Natural killer cell (primary cell): ENCODE results near the gene TNNI3K. TPM values are rescaled to one million over a fixed set of nuclear protein-coding genes. Genes with fewer than 3 reads are reported as not detected.

Source experiments
- ATAC-seq, 3 donors: fragments of 150-1000 bp in 2 of 3; fragments of 200-7000 bp in 1 of 3; cut with Tn5 transposase; 1 replicate in 1 of 3; 2 replicates in 2 of 3; pipeline ENCODE4 v1.10.0; 2021; ENCODE audit warnings: mild to moderate bottlenecking in 2 of 3, moderate library complexity in 2 of 3
- DNase-seq, 2 donors: peaks; one replicate each; pipeline versions ENCODE4 v3.0.0 to v3.0.0-alpha.2; 2013 to 2021; ENCODE audit warnings: mixed read lengths in 1 of 2
- H3K27ac ChIP-seq: one replicate; pipeline ENCODE4 v1.5.1; 2013; ENCODE audit warnings: mild to moderate bottlenecking, low read length
- H3K27me3 ChIP-seq: one replicate; pipeline ENCODE4 v1.6.1; 2013; ENCODE audit warnings: low read length; ENCODE audit not compliant: control insufficient read depth, insufficient read depth
- H3K36me3 ChIP-seq: one replicate; pipeline ENCODE4 v1.6.1; 2013; ENCODE audit warnings: low read length; ENCODE audit not compliant: control insufficient read depth, insufficient read depth
- H3K4me1 ChIP-seq: one replicate; pipeline ENCODE4 v1.6.1; 2013; ENCODE audit warnings: low read length; ENCODE audit not compliant: control insufficient read depth, insufficient read depth
- H3K4me3 ChIP-seq: one replicate; pipeline ENCODE4 v1.5.1; 2013; ENCODE audit warnings: low read length
- H3K9me3 ChIP-seq: one replicate; pipeline ENCODE4 v1.6.1; 2013; ENCODE audit warnings: low read length; ENCODE audit not compliant: control insufficient read depth, insufficient read depth
- H3K27ac Mint-ChIP-seq, 2 donors: one replicate each; pipeline ENCODE4 v1.8.0; 2022; ENCODE audit warnings: mild to moderate bottlenecking in 2 of 2, mixed read lengths in 2 of 2, moderate library complexity in 1 of 2
- H3K27me3 Mint-ChIP-seq, 2 donors: one replicate each; pipeline ENCODE4 v1.8.0; 2022; ENCODE audit warnings: low read depth in 2 of 2, mixed read lengths in 2 of 2
- H3K36me3 Mint-ChIP-seq: one replicate; pipeline ENCODE4 v1.8.0; 2022; ENCODE audit warnings: mixed read lengths
- H3K4me1 Mint-ChIP-seq, 2 donors: one replicate each; pipeline ENCODE4 v1.8.0; 2022; ENCODE audit warnings: mixed read lengths in 2 of 2
- H3K4me3 Mint-ChIP-seq: one replicate; pipeline ENCODE4 v1.8.0; 2022; ENCODE audit warnings: mild to moderate bottlenecking, moderate library complexity, mixed read lengths
- H3K9me3 Mint-ChIP-seq, 2 donors: one replicate each; pipeline ENCODE4 v1.8.0; 2022; ENCODE audit warnings: mixed read lengths in 2 of 2
- CTCF ChIP-seq: fragments of 200-600 bp; IDR thresholded peaks from one replicate; pipeline ENCODE4 v1.8.0; 2022; ENCODE audit warnings: antibody characterized with exemption
- WGBS: methylation state at CpG from one replicate; pipeline ENCODE4 v1.1.7; 2013; ENCODE audit warnings: missing lambda C conversion rate; ENCODE audit not compliant: insufficient coverage; 5-methylcytosine and 5-hydroxymethylcytosine counted together
- intact Hi-C: fragments of 100-400 bp; cut with micrococcal nuclease; formaldehyde crosslinking; loops from one replicate; pipeline ENCODE4 v1.14.2; 2022
- total RNA-seq, 4 donors: library from RNA; stranded (reverse); fragments of 120-200 nt in 1 of 4; gene quantifications; one replicate each; pipeline versions ENCODE4 v1.2.3 to v1.2.4, GENCODE V29; 2013 to 2022

TNNI3K gene
- total RNA-seq, 3 donors from 2014 or later (not counting 1 experiment from before 2014, with no cell fraction given), result 0.72 TPM; not detected in 2

- Mint-ChIP-seq H3K9me3 (peaks cover 3 to 9% of the 10 kb centered on the region in 2 donors), H3K27me3 (no peaks in the 10 kb centered on the region), H3K36me3 (no peaks in the 10 kb centered on the region), H3K4me3 (no peak overlapping the region), H3K4me1 (no peaks in the 10 kb centered on the region), H3K27ac (no peak overlapping the region)
- DNase-seq, result no peak
- Histone ChIP-seq H3K9me3 (no peaks in the 10 kb centered on the region), H3K4me1 (no peaks in the 10 kb centered on the region), H3K4me3 (no peak overlapping the region), H3K27ac (no peak overlapping the region), H3K36me3 (no peaks in the 10 kb centered on the region), H3K27me3 (no peaks in the 10 kb centered on the region)
- intact Hi-C loops, result no loop called here
- 84% methylated on average over 4 of the region's 4 CpGs for WGBS
- no peak for TF ChIP-seq CTCF
- no peak for ATAC-seq
These were observed 195.3 kb downstream of the TNNI3K start for GRCh38 chr1:74430342-74430934.

GRCh38 chr1:74431531-74431930, 196.3 kb downstream of the TNNI3K start:
- ATAC-seq (no peak), DNase-seq (no peak)
- Mint-ChIP-seq H3K27ac (no peak overlapping the region), H3K4me3 (no peak overlapping the region), H3K36me3 (no peaks in the 10 kb centered on the region), H3K9me3 (peaks cover 3 to 9% of the 10 kb centered on the region in 2 donors), H3K4me1 (no peaks in the 10 kb centered on the region), H3K27me3 (no peaks in the 10 kb centered on the region)
- no peak overlapping the region for H3K27ac ChIP-seq
- no peak overlapping the region for H3K4me3 ChIP-seq
- WGBS, result 70% methylated on average over 4 of the region's 4 CpGs
- H3K4me1 ChIP-seq, result no peaks in the 10 kb centered on the region
- H3K9me3 ChIP-seq, result no peaks in the 10 kb centered on the region
- no peaks in the 10 kb centered on the region for H3K27me3 ChIP-seq
- no peak for TF ChIP-seq CTCF
- no peaks in the 10 kb centered on the region for H3K36me3 ChIP-seq
- intact Hi-C loops, result no loop called here

DNA sequence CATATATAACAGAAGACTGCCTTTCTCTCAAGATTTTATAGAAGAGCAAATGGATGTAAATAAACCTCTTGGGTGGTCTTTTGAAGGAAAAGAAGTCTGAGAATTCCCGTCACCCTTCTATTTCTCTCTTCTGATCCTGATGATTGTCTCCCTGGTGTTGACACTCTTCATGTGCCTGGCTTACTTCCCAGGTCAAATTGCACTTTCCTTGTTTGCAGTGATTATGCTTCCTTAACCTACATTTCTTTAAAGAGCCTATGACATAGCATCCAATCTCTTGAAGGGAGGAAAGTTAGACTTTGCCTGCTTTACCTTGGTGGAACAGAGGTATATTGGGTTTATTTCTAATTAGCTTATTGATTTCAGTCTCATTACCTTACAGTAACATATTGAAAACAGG, 197.1 kb downstream of the TNNI3K start:
- Histone ChIP-seq H3K36me3 (no peaks in the 10 kb centered on the region), H3K9me3 (no peaks in the 10 kb centered on the region), H3K27ac (no peak overlapping the region), H3K27me3 (no peaks in the 10 kb centered on the region), H3K4me3 (no peak overlapping the region), H3K4me1 (no peaks in the 10 kb centered on the region)
- TF ChIP-seq CTCF, result no peak
- Mint-ChIP-seq H3K4me1 (no peaks in the 10 kb centered on the region), H3K4me3 (no peak overlapping the region), H3K36me3 (no peaks in the 10 kb centered on the region), H3K27me3 (no peaks in the 10 kb centered on the region), H3K27ac (no peak overlapping the region), H3K9me3 (peaks cover 7 to 13% of the 10 kb centered on the region in 2 donors)
- DNase-seq, result no peak
- intact Hi-C loops, result no loop called here
- no peak for ATAC-seq
- WGBS, result 0% methylated on average over 1 of the region's 1 CpG

DNA sequence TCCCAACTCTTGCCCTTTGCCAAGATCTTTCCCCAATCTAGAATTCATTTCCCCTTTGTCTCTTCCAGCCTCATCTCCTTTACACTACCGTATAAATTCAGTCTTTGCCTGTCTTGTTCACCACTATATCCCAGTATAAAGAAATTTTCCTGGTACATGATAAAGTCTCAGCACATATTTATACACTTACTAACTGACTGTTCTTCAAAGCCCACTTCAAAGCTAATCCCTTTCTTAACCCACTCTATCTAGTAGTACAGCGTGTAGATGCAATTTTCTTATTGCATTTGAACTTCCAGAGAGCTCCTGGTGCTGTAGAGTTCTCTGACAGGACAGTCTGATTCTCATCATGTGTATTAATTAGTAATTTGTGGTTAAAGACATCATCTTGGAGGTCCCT, 199.1 kb downstream of the TNNI3K start:
- no peaks in the 10 kb centered on the region for H3K9me3 ChIP-seq
- no peak overlapping the region for H3K27ac Mint-ChIP-seq
- no peaks in the 10 kb centered on the region for H3K27me3 Mint-ChIP-seq
- no peak for DNase-seq
- peaks cover 7 to 11% of the 10 kb centered on the region in 2 donors for H3K9me3 Mint-ChIP-seq
- no peak overlapping the region for H3K4me3 Mint-ChIP-seq
- no peaks in the 10 kb centered on the region for H3K4me1 ChIP-seq
- no peaks in the 10 kb centered on the region for H3K27me3 ChIP-seq
- no peaks in the 10 kb centered on the region for H3K36me3 Mint-ChIP-seq
- no peak for ATAC-seq
- WGBS, result 78% methylated on average over 2 of the region's 2 CpGs
- no peak for TF ChIP-seq CTCF
- no peaks in the 10 kb centered on the region for H3K4me1 Mint-ChIP-seq
- intact Hi-C loops, result no loop called here
- no peaks in the 10 kb centered on the region for H3K36me3 ChIP-seq
- H3K4me3 ChIP-seq, result no peak overlapping the region
- H3K27ac ChIP-seq, result no peak overlapping the region
